Activated CD8-positive, alpha-beta memory T cell treated with anti-CD3 and anti-CD28 coated beads, Interleukin-2, amount 50 U/mL, for 24 hours (primary cell): ENCODE data around the gene TTYH2.

Experiments
- DNase-seq: peaks from one replicate; pipeline ENCODE4 v3.0.0-alpha.2; 2020; ENCODE audit errors: extremely low read depth

TTYH2 gene

GRCh38 chr17:74194682-74195081, 18.7 kb upstream of the TTYH2 start:
- no peak for DNase-seq

DNA sequence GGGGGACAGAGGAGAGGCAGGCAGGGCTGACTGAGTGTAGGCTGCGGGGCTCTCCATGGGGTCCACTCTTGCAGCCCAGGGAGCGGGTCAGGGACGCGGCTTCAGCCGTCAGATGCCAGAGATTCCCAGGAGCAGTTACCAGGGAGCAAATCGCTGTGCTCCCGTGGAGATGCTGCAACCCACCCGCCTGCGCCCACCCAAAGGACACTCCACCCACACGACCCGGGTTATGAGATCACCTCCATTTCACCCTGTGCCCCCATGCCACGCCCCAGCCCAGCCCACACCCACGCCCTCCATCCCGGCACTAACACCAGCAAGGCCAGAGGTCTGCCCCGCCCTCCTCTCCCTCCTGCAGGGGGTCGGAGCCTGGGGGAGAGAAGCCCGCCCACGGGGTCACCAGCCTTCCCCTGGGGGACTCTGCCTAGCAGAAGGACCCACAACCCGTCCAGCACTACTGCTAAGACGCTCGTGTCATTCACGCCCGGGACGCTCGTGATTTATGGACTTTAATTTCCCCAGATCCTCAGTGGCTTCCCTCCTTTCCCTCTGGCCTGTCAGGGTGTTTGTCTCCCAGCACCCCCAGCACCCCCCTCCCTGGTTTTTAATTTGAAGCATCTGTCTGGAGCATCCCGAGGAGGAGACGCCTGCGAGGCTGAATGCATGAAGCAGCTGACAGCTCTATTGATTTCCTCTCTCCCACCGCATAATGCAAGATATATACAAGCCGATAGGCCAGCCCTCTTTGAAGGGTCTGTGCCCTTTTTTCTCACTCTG, 16.6 kb upstream of the TTYH2 start:
- DNase-seq, result no peak

DNA sequence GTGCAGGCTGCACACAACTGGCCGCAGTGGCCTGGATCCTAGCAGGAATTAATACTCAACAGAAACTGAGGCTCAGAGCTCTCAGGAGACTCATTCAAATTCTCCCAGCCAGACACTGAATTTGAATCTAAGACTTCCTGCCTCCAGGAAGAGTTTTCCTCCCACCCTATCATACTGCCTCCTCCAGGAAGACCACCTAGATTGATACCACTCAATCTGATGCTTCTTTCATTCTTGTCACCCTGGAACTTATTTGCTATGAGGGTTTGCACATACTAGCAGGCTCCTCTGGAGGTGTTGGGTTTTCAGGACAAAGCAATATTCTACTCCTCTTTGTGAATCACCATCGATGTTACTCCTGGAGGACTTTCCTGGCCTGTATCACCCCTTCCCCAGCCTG, 15.6 kb upstream of the TTYH2 start:
- DNase-seq, result no peak

DNA sequence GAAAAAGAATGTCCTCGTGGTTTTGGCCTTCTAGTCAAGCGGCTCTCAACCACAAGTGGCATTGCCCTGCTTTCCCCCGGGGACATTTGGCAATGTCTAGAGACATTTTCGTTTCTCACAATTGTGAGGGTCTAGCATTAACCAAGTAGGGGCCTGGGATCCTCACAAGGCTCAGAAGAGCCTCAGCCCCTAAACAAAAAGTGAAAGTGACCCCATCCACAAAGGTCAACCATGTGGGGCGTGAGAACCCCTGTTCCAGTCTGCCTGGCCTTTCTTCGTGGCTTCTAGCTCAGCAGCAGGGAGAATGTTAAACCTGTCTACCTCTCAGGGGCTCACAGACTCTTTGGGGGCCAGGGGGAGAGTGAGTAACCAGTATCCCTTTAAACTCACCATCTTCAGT, 14.7 kb upstream of the TTYH2 start:
- no peak for DNase-seq

- DNase-seq, result no peak
Observed at GRCh38 chr17:74199306-74200092, 13.9 kb upstream of the TTYH2 start.

GRCh38 chr17:74200112-74200511, 13.3 kb upstream of the TTYH2 start:
- no peak for DNase-seq

DNA sequence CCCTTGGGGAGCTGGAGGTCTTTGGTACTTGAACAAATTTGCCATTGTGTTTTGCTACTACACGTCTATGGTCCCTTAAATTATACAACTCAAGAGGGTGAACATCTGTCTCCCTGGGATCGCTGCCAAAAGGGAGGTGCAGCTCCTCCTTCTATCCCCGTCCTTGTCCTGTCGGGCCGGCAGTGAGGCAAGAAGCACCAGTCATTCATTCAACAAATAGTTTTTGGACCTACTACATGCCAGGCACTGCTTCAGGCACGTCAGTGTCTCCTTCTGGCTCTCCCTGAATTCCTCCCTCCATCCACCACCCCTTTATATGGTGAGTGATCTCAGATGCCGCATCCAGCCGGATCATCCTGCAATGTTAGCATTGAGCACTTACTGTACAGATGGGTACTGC, 12.1 kb upstream of the TTYH2 start:
- DNase-seq, result no peak

GRCh38 chr17:74201948-74202347, 11.4 kb upstream of the TTYH2 start:
- no peak for DNase-seq

- DNase-seq, result no peak
Observed at GRCh38 chr17:74202938-74203337, 10.4 kb upstream of the TTYH2 start.

DNA sequence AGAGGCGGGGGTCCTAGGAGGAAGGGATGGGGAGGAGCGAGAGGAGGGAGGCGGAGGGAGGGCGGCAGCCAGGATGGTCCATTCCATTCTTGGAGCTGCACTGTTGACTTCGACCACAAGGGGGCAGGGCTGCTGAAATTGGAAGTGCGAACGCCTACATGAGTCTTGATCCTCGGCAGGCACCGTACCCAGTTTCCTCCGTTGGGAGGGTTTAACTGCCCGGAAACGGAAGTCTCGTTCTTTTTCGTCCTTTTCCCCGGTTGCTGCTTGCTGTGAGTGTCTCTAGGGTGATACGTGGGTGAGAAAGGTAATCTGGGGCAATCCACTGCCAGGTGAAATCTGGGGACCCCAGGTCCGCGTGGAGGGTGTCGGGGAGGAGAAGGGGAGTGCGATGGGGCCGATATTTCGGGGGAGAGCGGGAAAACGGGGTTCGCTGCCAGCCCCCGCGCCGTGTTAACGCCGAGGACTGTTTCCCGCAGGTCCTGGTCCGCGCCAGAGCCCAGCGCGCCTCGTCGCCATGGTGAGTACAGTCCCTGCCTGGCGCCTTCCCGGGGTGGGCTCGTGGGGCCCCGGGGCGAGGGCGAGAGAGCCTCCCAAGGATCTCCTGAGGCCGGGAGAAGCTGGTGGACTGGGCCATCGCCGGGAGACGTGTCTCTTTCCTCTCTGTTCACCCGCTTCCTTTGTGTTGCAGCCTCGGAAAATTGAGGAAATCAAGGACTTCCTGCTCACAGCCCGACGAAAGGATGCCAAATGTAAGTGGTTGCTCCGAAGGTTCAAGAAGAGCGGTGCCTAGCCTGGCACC, 9.7 kb upstream of the TTYH2 start, which contains the start of gene RPL38:
TSS of gene RPL38 (plus strand) at position 240 of the 802 bp plus-strand sequence. CDS start at position 518, 278 bp downstream.
- peak; percentile 97 for DNase-seq

DNA sequence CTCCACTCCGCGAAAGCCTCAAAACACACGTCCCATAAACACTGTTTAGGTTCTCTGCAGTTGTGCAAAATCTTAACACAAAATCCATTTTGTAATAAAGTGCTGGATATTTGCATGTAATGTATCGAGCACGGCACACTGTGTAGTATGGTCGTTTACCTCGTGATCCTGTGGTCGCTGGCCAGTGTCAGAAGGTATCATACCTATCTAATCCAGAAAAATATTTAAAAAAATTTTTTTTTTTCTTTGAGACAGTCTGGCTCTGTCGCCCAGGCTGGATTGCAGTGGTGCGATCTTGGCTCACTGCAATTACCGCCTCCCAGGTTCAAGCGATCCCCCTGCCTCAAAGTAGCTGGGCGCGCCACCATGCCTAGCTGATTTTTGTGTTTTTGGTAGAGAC, 8.9 kb upstream of the TTYH2 start:
- DNase-seq, result no peak

- DNase-seq, result no peak
Observed at GRCh38 chr17:74205274-74205673, 8.1 kb upstream of the TTYH2 start.

GRCh38 chr17:74206332-74206818, 7.0 kb upstream of the TTYH2 start:
- no peak for DNase-seq

- no peak for DNase-seq
Observed at GRCh38 chr17:74210191-74211140, 2.9 kb upstream of the TTYH2 start.

GRCh38 chr17:74211141-74211911, 2.0 kb upstream of the TTYH2 start:
- DNase-seq, result no peak

GRCh38 chr17:74211912-74212208, 1.5 kb upstream of the TTYH2 start:
- DNase-seq, result no peak

DNA sequence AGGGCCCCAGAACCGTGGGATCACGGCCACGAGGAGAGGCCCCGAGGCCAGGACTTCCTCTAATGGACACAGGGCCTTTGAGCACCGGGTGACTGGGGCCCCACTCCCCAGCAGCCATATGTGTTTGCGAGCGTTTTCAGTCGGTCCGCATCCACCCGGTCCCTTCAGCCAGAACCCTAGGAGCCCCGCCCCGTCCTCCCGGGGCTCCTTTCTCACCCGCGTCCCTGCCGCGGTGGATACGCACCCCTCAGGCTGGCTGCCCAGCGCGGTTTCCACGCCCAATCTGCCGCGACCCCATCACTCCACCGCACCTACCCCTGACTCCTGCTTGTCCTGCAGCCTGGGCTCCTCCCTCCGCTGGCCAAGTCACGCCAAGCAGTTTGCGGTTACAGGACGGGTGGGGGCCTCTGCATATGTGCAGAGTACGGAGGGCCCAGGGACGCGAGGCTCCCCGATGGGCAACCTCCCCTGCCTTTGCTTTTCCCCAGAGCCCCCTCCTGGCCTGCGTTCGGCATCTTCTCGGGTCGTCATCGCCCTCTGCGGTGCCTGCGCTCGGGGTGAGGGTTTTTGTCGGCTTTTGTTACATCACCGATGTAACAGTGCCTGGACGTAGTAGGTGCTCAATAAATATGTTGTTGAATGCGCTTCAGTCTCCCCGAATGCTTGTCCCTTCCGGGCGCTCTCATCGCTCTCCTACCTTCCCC, 1.0 kb upstream of the TTYH2 start:
- DNase-seq, result no peak

GRCh38 chr17:74213861-74214391, 555 bp downstream of the TTYH2 start:
- DNase-seq, result no peak
